Muscle layer of duodenum (tissue), 2 donors: Measurements from ENCODE around the gene LMX1A.

Source experiments
- H3K27ac ChIP-seq: one replicate; pipeline ENCODE4 v1.7.0; 2013; ENCODE audit warnings: mild to moderate bottlenecking, low read length
- H3K27me3 ChIP-seq: one replicate; pipeline ENCODE4 v1.7.0; 2013; ENCODE audit warnings: low read depth, mild to moderate bottlenecking, control low read depth, low read length
- H3K36me3 ChIP-seq, 2 donors: one replicate each; pipeline ENCODE4 v1.7.0; 2013; ENCODE audit warnings: low read length in 2 of 2, control low read depth in 1 of 2, mild to moderate bottlenecking in 1 of 2; ENCODE audit not compliant: insufficient read depth in 2 of 2, control insufficient read depth in 1 of 2
- H3K4me1 ChIP-seq, 2 donors: one replicate each; pipeline ENCODE4 v1.7.0; 2013; ENCODE audit warnings: low read length in 2 of 2, mild to moderate bottlenecking in 2 of 2, control low read depth in 1 of 2, moderate library complexity in 1 of 2; ENCODE audit not compliant: insufficient read depth in 2 of 2, control insufficient read depth in 1 of 2
- H3K4me3 ChIP-seq, 2 donors: one replicate each; pipeline ENCODE4 v1.7.0; 2013; ENCODE audit warnings: low read length in 2 of 2, low read depth in 1 of 2, mild to moderate bottlenecking in 1 of 2
- H3K9me3 ChIP-seq, 2 donors: one replicate each; pipeline ENCODE4 v1.7.0; 2013; ENCODE audit warnings: low read length in 2 of 2, control low read depth in 1 of 2, mild to moderate bottlenecking in 1 of 2; ENCODE audit not compliant: control insufficient read depth in 1 of 2
- donor health status: healthy.

Gene LMX1A

DNA sequence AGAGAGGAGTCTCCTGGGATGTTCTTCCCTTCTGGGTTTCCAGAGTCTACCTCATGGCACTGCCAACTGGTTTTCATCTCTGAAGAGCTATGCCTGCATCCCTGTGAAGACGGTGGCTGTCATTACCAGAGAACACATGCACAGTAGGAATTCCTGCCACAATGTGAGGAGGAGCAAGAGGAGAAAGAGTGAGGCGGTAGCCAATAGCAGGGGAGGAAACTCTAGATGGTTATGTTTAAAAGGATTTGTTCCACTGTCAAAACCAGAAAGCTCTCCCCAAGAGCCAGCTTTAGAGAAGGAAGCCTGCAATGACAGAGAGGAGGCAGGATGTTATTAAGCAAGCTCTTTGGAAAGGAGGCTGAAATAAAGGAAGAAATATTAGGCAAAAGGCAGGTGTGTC is 12.3 kb downstream of the LMX1A start:
- no peak overlapping the region for H3K27ac ChIP-seq
- no peaks in the 10 kb centered on the region for H3K9me3 ChIP-seq
- H3K27me3 ChIP-seq: peaks cover 6% of the 10 kb centered on the region
- no peak overlapping the region for H3K4me3 ChIP-seq
- no peaks in the 10 kb centered on the region for H3K36me3 ChIP-seq
- H3K4me1 ChIP-seq: no peaks in the 10 kb centered on the region

- Histone ChIP-seq H3K36me3 (no peaks in the 10 kb centered on the region), H3K4me1 (no peaks in the 10 kb centered on the region), H3K27me3 (no peaks in the 10 kb centered on the region), H3K4me3 (no peak overlapping the region), H3K9me3 (no peaks in the 10 kb centered on the region), H3K27ac (no peak overlapping the region)
These were observed 13.9 kb downstream of the LMX1A start for GRCh38 chr1:165342587-165342986.

DNA sequence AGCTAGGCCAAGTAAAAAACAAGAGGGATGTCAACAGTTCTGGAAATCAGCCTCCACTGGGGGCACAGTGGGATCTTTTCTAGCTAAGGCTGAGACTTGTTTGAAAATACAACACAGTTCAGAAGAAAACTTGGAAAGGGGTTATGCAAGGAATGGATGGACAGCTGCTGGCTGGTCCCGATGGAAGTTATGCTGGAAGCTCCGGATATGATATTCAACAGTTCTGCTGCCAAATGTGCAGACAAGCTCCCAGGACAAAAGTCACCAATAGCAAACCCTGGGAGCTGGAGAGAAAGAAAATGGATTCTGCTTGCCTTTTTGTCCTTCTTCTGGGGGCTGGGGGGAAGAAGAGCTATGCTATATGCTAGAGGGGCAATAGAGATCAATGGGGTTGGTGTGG is 14.3 kb downstream of the LMX1A start:
- H3K27ac ChIP-seq: no peak overlapping the region

DNA sequence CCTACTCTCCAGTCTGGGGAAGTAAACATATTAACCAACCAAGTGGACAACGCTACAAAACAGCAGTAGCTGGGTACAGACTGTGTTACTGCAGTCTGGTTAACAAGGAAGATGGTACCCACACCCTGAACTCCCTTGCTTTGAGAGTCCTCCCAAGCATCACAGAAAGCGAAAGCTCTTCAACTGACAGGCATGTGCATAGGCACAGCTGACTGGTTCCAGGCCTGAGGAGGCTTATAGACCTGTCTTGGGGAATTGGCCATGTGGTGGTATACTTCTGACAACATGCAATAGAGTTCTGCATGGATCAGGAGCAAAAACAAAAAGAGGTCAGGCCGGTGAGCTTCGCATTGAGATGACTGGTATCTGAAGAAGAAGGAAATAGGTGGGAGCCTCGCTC is 17.4 kb downstream of the LMX1A start:
- Histone ChIP-seq H3K27ac (no peak overlapping the region), H3K27me3 (no peaks in the 10 kb centered on the region), H3K4me3 (no peak overlapping the region), H3K36me3 (no peaks in the 10 kb centered on the region), H3K4me1 (no peaks in the 10 kb centered on the region), H3K9me3 (no peaks in the 10 kb centered on the region)

More for the DNA sequence above, 14.3 kb downstream of the LMX1A start:
- Histone ChIP-seq H3K27me3 (no peaks in the 10 kb centered on the region), H3K36me3 (no peaks in the 10 kb centered on the region), H3K4me3 (no peak overlapping the region), H3K4me1 (no peaks in the 10 kb centered on the region), H3K9me3 (no peaks in the 10 kb centered on the region)

DNA sequence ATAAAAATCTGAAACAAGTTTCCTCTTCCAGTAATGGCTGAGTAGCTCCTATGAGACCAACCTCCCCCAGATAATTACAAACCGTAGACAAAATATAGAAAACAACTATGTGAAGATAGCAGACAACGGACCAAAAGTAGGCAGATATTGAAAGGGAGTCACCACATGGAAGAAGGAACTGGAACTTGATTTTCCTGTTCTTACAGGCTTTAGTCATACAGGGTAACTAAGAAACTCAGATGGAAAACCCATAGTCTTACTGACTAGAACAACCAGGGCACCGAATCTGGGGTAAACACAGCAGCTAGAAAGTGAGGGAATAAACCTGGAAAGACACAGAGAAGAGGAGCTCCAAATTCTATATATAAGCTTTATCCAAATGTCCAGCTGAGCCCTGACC is 26.0 kb downstream of the LMX1A start:
- no peaks in the 10 kb centered on the region for H3K4me1 ChIP-seq
- H3K27me3 ChIP-seq: no peaks in the 10 kb centered on the region
- no peaks in the 10 kb centered on the region for H3K36me3 ChIP-seq
- H3K9me3 ChIP-seq: no peaks in the 10 kb centered on the region
- no peak overlapping the region for H3K4me3 ChIP-seq
- no peak overlapping the region for H3K27ac ChIP-seq

GRCh38 chr1:165329104-165329503 is 27.4 kb downstream of the LMX1A start:
- Histone ChIP-seq H3K27ac (no peak overlapping the region), H3K4me1 (no peaks in the 10 kb centered on the region), H3K9me3 (no peaks in the 10 kb centered on the region), H3K36me3 (no peaks in the 10 kb centered on the region), H3K27me3 (no peaks in the 10 kb centered on the region), H3K4me3 (no peak overlapping the region)

GRCh38 chr1:165328136-165328535 is 28.4 kb downstream of the LMX1A start:
- H3K4me3 ChIP-seq: no peak overlapping the region
- no peaks in the 10 kb centered on the region for H3K27me3 ChIP-seq
- H3K4me1 ChIP-seq: no peaks in the 10 kb centered on the region
- H3K36me3 ChIP-seq: no peaks in the 10 kb centered on the region
- H3K9me3 ChIP-seq: no peaks in the 10 kb centered on the region
- H3K27ac ChIP-seq: no peak overlapping the region

DNA sequence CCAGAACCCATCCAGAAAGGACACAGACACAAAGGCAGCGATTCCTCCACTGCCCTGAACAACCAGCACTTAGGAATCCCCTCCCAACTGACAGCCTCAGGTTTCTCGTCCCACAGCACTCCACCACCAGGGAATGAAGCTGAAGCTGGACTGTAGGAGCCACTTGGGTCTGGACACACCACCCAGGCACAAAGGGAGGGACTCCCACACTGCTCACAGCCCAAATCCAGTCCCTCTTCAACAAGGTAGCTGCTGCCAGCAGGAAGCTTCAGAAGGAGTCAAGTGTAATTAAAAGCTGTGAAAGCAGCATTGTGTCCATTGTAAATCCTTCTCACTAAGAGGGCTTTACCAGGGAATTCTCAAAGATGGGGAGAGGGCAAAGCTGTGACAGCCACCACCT is 29.0 kb downstream of the LMX1A start:
- Histone ChIP-seq H3K9me3 (no peaks in the 10 kb centered on the region), H3K27me3 (no peaks in the 10 kb centered on the region), H3K4me1 (no peaks in the 10 kb centered on the region), H3K4me3 (no peak overlapping the region), H3K36me3 (no peaks in the 10 kb centered on the region), H3K27ac (no peak overlapping the region)

DNA sequence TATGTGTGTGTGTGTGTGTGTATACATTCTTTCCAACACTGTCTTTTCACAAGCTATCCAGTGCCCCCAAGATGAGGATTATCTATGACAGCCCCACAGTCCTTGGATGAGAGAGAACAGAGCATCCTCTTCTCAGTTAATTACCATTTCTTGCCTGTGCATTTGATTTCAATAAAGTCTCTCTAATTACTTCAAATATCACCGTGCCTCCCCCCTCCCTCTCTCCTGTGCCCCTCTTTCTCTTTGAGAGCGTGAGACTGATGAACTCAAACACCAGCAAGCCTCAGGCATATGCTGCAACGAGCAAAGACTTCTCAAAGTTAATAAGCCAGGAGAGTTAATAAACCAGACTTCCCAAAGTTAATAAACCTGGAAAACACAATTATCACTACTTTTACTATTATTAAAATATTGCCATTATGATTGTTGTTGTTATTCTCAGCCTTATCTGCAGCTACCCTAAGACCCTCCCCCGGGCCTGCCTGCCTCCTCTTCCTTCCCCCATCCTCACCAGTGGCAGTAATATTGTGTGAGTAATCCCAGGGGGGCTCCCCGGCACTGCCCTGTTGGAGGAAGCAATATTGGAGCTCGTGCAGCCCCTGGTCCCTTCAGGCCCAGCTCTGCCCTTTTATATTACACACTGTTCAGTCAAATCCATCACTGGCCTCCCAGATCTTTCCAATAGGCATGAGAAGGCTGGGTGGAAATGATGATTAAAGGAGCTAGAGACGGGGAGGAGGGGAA is 30.9 kb downstream of the LMX1A start:
- H3K36me3 ChIP-seq: no peaks in the 10 kb centered on the region
- no peak overlapping the region for H3K4me3 ChIP-seq
- H3K4me1 ChIP-seq: no peaks in the 10 kb centered on the region
- H3K9me3 ChIP-seq: no peaks in the 10 kb centered on the region
- H3K27ac ChIP-seq: no peak overlapping the region
- no peaks in the 10 kb centered on the region for H3K27me3 ChIP-seq

- Histone ChIP-seq H3K4me1 (no peaks in the 10 kb centered on the region), H3K36me3 (no peaks in the 10 kb centered on the region), H3K9me3 (no peaks in the 10 kb centered on the region), H3K27ac (no peak overlapping the region), H3K4me3 (no peak overlapping the region), H3K27me3 (no peaks in the 10 kb centered on the region)
These were observed 32.5 kb downstream of the LMX1A start for GRCh38 chr1:165324050-165324449.

DNA sequence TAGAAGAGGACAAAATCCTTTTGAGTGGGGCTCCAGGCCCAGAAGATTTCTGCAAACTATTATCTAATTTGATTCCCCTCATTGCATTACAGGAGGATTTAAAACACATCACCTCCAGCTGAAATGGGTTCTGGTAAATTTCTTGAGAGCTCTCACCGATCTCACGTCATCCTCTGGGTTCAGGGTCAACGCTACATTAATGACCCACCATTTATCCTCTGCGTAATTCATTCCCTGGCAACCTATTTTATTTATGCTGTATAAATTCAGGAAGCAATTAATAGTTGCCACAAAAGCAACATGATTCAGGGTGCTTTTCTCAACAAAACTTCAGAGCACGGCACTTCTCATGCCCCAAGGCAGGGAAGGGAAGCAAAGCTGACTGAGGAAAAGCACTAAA is 38.9 kb downstream of the LMX1A start:
- Histone ChIP-seq H3K9me3 (no peaks in the 10 kb centered on the region), H3K27me3 (no peaks in the 10 kb centered on the region), H3K36me3 (no peaks in the 10 kb centered on the region), H3K4me3 (no peak overlapping the region), H3K27ac (no peak overlapping the region), H3K4me1 (no peaks in the 10 kb centered on the region)

GRCh38 chr1:165316153-165316772 is 40.3 kb downstream of the LMX1A start:
- no peaks in the 10 kb centered on the region for H3K27me3 ChIP-seq

More at GRCh38 chr1:165316153-165316772, 40.3 kb downstream of the LMX1A start:
- no peaks in the 10 kb centered on the region for H3K4me1 ChIP-seq
- peaks cover 0 to 3% of the 10 kb centered on the region in 2 donors for H3K9me3 ChIP-seq
- no peaks in the 10 kb centered on the region for H3K36me3 ChIP-seq
- H3K4me3 ChIP-seq: no peak overlapping the region
- no peak overlapping the region for H3K27ac ChIP-seq
